GM21447 (cell line): ENCODE measurements around the gene FAM156B.
"Not testable (repeated sequence)": the region's sequence is repeated elsewhere in the genome, so short reads cannot be mapped to it uniquely, and the experiment has no call there.

Experiments
- ATAC-seq: cut with Tn5 transposase; IDR thresholded peaks from one replicate; pipeline ENCODE4 v1.9.1; 2021; ENCODE audit not compliant: unreplicated experiment

The FAM156B gene

GRCh38 chrX:52896855-52897709, at the start of gene FAM156B:
Gene FAM156B (plus strand): TSS chrX:52897330. CDS start chrX:52907226, 9,896 bp downstream.
- peak; percentile 79 for ATAC-seq

- no peak for ATAC-seq
These were observed 44.8 kb upstream of the FAM156B start for GRCh38 chrX:52852110-52852860.

GRCh38 chrX:52856991-52857525, 40.1 kb upstream of the FAM156B start:
- ATAC-seq = not testable (repeated sequence)

GRCh38 chrX:52865343-52865998, 31.7 kb upstream of the FAM156B start:
- no peak for ATAC-seq

- ATAC-seq = no peak
These were observed 29.4 kb upstream of the FAM156B start, which contains the start of gene XAGE3 for GRCh38 chrX:52867610-52868348. Gene XAGE3 (minus strand): TSS chrX:52868083. CDS start chrX:52867133, 950 bp downstream.

- no peak for ATAC-seq
These were observed 27.1 kb upstream of the FAM156B start for GRCh38 chrX:52870046-52870445.

- ATAC-seq = not testable (repeated sequence)
These were observed 23.3 kb upstream of the FAM156B start for GRCh38 chrX:52873825-52874224.

- no peak for ATAC-seq
These were observed 22.5 kb upstream of the FAM156B start for GRCh38 chrX:52874661-52875060.

- not testable (repeated sequence) for ATAC-seq
These were observed 21.7 kb upstream of the FAM156B start for GRCh38 chrX:52875436-52875835.

GRCh38 chrX:52876386-52876785, 20.7 kb upstream of the FAM156B start:
- ATAC-seq = not testable (repeated sequence)

GRCh38 chrX:52887459-52887858, 9.7 kb upstream of the FAM156B start:
- not testable (repeated sequence) for ATAC-seq

GRCh38 chrX:52888090-52888489, 9.0 kb upstream of the FAM156B start:
- not testable (repeated sequence) for ATAC-seq

GRCh38 chrX:52896438-52896837, 692 bp upstream of the FAM156B start:
- ATAC-seq = peak; percentile 53

- ATAC-seq = not testable (repeated sequence)
These were observed 8.4 kb downstream of the FAM156B start for GRCh38 chrX:52905531-52905930.

- not testable (repeated sequence) for ATAC-seq
These were observed 8.9 kb downstream of the FAM156B start for GRCh38 chrX:52906072-52906471.

GRCh38 chrX:52907137-52907536, 10.0 kb downstream of the FAM156B start:
- not testable (repeated sequence) for ATAC-seq

- not testable (repeated sequence) for ATAC-seq
These were observed 10.8 kb downstream of the FAM156B start for GRCh38 chrX:52907900-52908299.

GRCh38 chrX:52909313-52909969, 12.3 kb downstream of the FAM156B start:
- not testable (repeated sequence) for ATAC-seq

- ATAC-seq = not testable (repeated sequence)
These were observed 16.6 kb downstream of the FAM156B start for GRCh38 chrX:52913681-52914080.

GRCh38 chrX:52914704-52915103, 17.6 kb downstream of the FAM156B start:
- not testable (repeated sequence) for ATAC-seq
